PC-9 (cell line): ENCODE data around the gene PLIN5.

Experiments used
- CTCF ChIP-seq: fragments of 200-600 bp; sonication (generic); conservative IDR thresholded peaks from 2 replicates; pipeline ENCODE4 v1.6.1; 2017; ENCODE audit warnings: mixed run types, antibody characterized with exemption, mild to moderate bottlenecking, moderate library complexity
- EZH2 ChIP-seq: fragments of 200-600 bp; sonication (generic); IDR thresholded peaks from 2 replicates; pipeline ENCODE4 v1.8.0; 2017; ENCODE audit warnings: antibody characterized with exemption, low read depth

- TF ChIP-seq CTCF = no peak
- no peak for TF ChIP-seq EZH2
Measured at GRCh38 chr19:4543842-4544647, 9.0 kb upstream of the PLIN5 start.
